CD14-positive monocyte (primary cell): ENCODE results near the gene TACR1. TPM values are rescaled to one million over a fixed set of nuclear protein-coding genes. Genes with fewer than 3 reads are reported as not detected.

Source experiments
- DNase-seq, 3 donors: peaks; one replicate each; pipeline ENCODE4 v3.0.0-alpha.2; 2011 to 2022
- H2AFZ ChIP-seq: 2 replicates; pipeline ENCODE4 v1.6.0; 2012; ENCODE audit warnings: mild to moderate bottlenecking, low read depth, low read length, inconsistent platforms; ENCODE audit not compliant: insufficient read depth, poor library complexity, severe bottlenecking
- H3K27ac ChIP-seq, 2 donors: 1 replicate in 1 of 2; 2 replicates in 1 of 2; pipeline ENCODE4 v1.5.1; 2012 to 2013; ENCODE audit warnings: low read length in 2 of 2, control low read depth in 1 of 2, inconsistent platforms in 1 of 2, low read depth in 1 of 2, mild to moderate bottlenecking in 1 of 2
- H3K27me3 ChIP-seq, 2 donors: one replicate each; pipeline versions ENCODE4 v1.6.0 to v1.6.1; 2011 to 2013; ENCODE audit warnings: low read length in 2 of 2; ENCODE audit not compliant: control insufficient read depth in 2 of 2, insufficient read depth in 2 of 2
- H3K36me3 ChIP-seq, 2 donors: replicated peaks in 1 of 2; 1 replicate in 1 of 2; 2 replicates in 1 of 2; pipeline versions ENCODE4 v1.5.1 to v1.6.1; 2012 to 2013; ENCODE audit warnings: low read length in 2 of 2, control low read depth in 1 of 2, inconsistent platforms in 1 of 2, mild to moderate bottlenecking in 1 of 2; ENCODE audit not compliant: insufficient read depth in 2 of 2, control insufficient read depth in 1 of 2
- H3K4me1 ChIP-seq, 2 donors: 1 replicate in 1 of 2; 2 replicates in 1 of 2; pipeline versions ENCODE4 v1.5.1 to v1.6.1; 2012 to 2013; ENCODE audit warnings: low read length in 2 of 2, control low read depth in 1 of 2, inconsistent platforms in 1 of 2, mild to moderate bottlenecking in 1 of 2, moderate library complexity in 1 of 2; ENCODE audit not compliant: insufficient read depth in 2 of 2, control insufficient read depth in 1 of 2
- H3K4me2 ChIP-seq: replicated peaks from 2 replicates; pipeline ENCODE3; 2012; ENCODE audit warnings: low read length, moderate library complexity, mild to moderate bottlenecking; ENCODE audit not compliant: poor library complexity, severe bottlenecking; ENCODE audit errors: extremely low read depth
- H3K4me3 ChIP-seq, 3 experiments: fragments of 200-600 bp in 1 of 3; sonication (generic) in 1 of 3; replicated peaks in 1 of 3; 1 replicate in 2 of 3; 2 replicates in 1 of 3; pipeline ENCODE4 v1.5.1; 2011 to 2013; ENCODE audit warnings: low read length in 3 of 3, mild to moderate bottlenecking in 3 of 3, control low read depth in 2 of 3, low read depth in 2 of 3, inconsistent platforms in 1 of 3, moderate library complexity in 1 of 3
- H3K79me2 ChIP-seq: 2 replicates; pipeline ENCODE4 v1.6.0; 2012; ENCODE audit warnings: mild to moderate bottlenecking, control low read depth, inconsistent platforms, low read length, moderate library complexity; ENCODE audit not compliant: insufficient read depth
- H3K9ac ChIP-seq: 2 replicates; pipeline ENCODE4 v1.6.0; 2017; ENCODE audit warnings: low read length, mild to moderate bottlenecking; ENCODE audit not compliant: insufficient read depth, poor library complexity, severe bottlenecking
- H3K9me3 ChIP-seq, 2 donors: replicated peaks in 1 of 2; 1 replicate in 1 of 2; 2 replicates in 1 of 2; pipeline versions ENCODE4 v1.5.1 to v1.6.1; 2012 to 2013; ENCODE audit warnings: low read length in 2 of 2, control low read depth in 1 of 2; ENCODE audit not compliant: control insufficient read depth in 1 of 2, insufficient read depth in 1 of 2
- H4K20me1 ChIP-seq: 2 replicates; pipeline ENCODE4 v1.6.0; 2012; ENCODE audit warnings: mild to moderate bottlenecking, low read length, control low read depth, moderate library complexity; ENCODE audit not compliant: insufficient read depth
- H3K27ac Mint-ChIP-seq, 7 donors: one replicate each; pipeline ENCODE4 v1.8.0; 2020; ENCODE audit warnings: mild to moderate bottlenecking in 7 of 7, mixed read lengths in 7 of 7, moderate library complexity in 6 of 7, inconsistent platforms in 2 of 7
- H3K27me3 Mint-ChIP-seq, 3 donors: one replicate each; pipeline ENCODE4 v1.8.0; 2021 to 2022; ENCODE audit warnings: low read depth in 3 of 3, mild to moderate bottlenecking in 3 of 3, mixed read lengths in 3 of 3, moderate library complexity in 3 of 3, inconsistent platforms in 1 of 3
- H3K36me3 Mint-ChIP-seq, 2 donors: one replicate each; pipeline ENCODE4 v1.8.0; 2020; ENCODE audit warnings: mixed read lengths in 2 of 2, inconsistent platforms in 1 of 2, mild to moderate bottlenecking in 1 of 2
- H3K4me1 Mint-ChIP-seq: one replicate; pipeline ENCODE4 v1.8.0; 2020; ENCODE audit warnings: mild to moderate bottlenecking, mixed read lengths
- H3K4me3 Mint-ChIP-seq, 2 donors: one replicate each; pipeline ENCODE4 v1.8.0; 2020; ENCODE audit warnings: mild to moderate bottlenecking in 2 of 2, mixed read lengths in 2 of 2, moderate library complexity in 1 of 2
- H3K9me3 Mint-ChIP-seq, 7 donors: one replicate each; pipeline ENCODE4 v1.8.0; 2020 to 2022; ENCODE audit warnings: mixed read lengths in 7 of 7, mild to moderate bottlenecking in 6 of 7, moderate library complexity in 6 of 7, inconsistent platforms in 2 of 7
- CTCF ChIP-seq: fragments of 200-600 bp; IDR thresholded peaks from one replicate; pipeline ENCODE4 v1.8.0; 2022; ENCODE audit warnings: antibody characterized with exemption, mild to moderate bottlenecking
- WGBS: methylation state at CpG from one replicate; pipeline ENCODE4 v1.1.5; 2013; ENCODE audit warnings: missing lambda C conversion rate; ENCODE audit not compliant: insufficient coverage; 5-methylcytosine and 5-hydroxymethylcytosine counted together
- intact Hi-C, 2 donors: fragments of 100-400 bp; cut with micrococcal nuclease; formaldehyde crosslinking; loops; one replicate each; pipeline versions ENCODE4 v1.15.0 to v1.15.1; 2023
- polyA plus RNA-seq, 3 donors: library from polyadenylated mRNA; depleted of rRNA in 1 of 3; unstranded in 2 of 3; stranded (reverse) in 1 of 3; fragments of 300-500 nt in 2 of 3; fragments of >200 nt in 1 of 3; fragmentation: Illumina TruSeq in 2 of 3; gene quantifications; 1 replicate in 2 of 3; 2 replicates in 1 of 3; pipeline ENCODE4 v1.2.3, GENCODE V29; 2012 to 2021

The TACR1 gene
- polyA plus RNA-seq, 3 donors: not detected

GRCh38 chr2:75135776-75136400 is 63.4 kb downstream of the TACR1 start:
- Mint-ChIP-seq H3K4me3 (no peak overlapping the region), H3K4me1 (no peaks in the 10 kb centered on the region), H3K9me3 (no peaks in the 10 kb centered on the region), H3K36me3 (no peaks in the 10 kb centered on the region), H3K27me3 (peaks cover 0 to 6% (median 2%) of the 10 kb centered on the region in 3 donors), H3K27ac (no peak overlapping the region)
- no peaks in the 10 kb centered on the region for H3K9me3 ChIP-seq
- no peak for DNase-seq
- no peak overlapping the region for H3K4me3 ChIP-seq
- TF ChIP-seq CTCF: no peak
- no peaks in the 10 kb centered on the region for H4K20me1 ChIP-seq
- no peaks in the 10 kb centered on the region for H3K79me2 ChIP-seq
- whole genome bisulfite sequencing: 100% methylated on average over 2 of the region's 8 CpGs
- no peaks in the 10 kb centered on the region for H3K36me3 ChIP-seq
- no peak overlapping the region for H2AFZ ChIP-seq
- intact Hi-C loops: no loop called here
- no peak overlapping the region for H3K27ac ChIP-seq
- no peaks in the 10 kb centered on the region for H3K27me3 ChIP-seq
- H3K4me1 ChIP-seq: no peaks in the 10 kb centered on the region
- H3K4me2 ChIP-seq: no peak overlapping the region
- no peak overlapping the region for H3K9ac ChIP-seq

- Histone ChIP-seq H3K4me2 (no peak overlapping the region), H3K9me3 (no peaks in the 10 kb centered on the region), H3K36me3 (no peaks in the 10 kb centered on the region), H3K27me3 (no peaks in the 10 kb centered on the region), H3K79me2 (no peaks in the 10 kb centered on the region), H3K27ac (no peak overlapping the region), H3K9ac (no peak overlapping the region), H2AFZ (no peak overlapping the region), H3K4me3 (no peak overlapping the region), H4K20me1 (no peaks in the 10 kb centered on the region), H3K4me1 (no peaks in the 10 kb centered on the region)
- Mint-ChIP-seq H3K9me3 (no peaks in the 10 kb centered on the region), H3K27ac (no peak overlapping the region), H3K4me1 (no peaks in the 10 kb centered on the region), H3K4me3 (no peak overlapping the region), H3K27me3 (peaks cover 0 to 5% (median 2%) of the 10 kb centered on the region in 3 donors), H3K36me3 (no peaks in the 10 kb centered on the region)
- intact Hi-C loops: no loop called here
- no peak for DNase-seq
- WGBS: no CpG with 5 or more reads among the region's 1 CpG
- no peak for TF ChIP-seq CTCF
Measured at GRCh38 chr2:75134860-75135259, 64.5 kb downstream of the TACR1 start.
